Retinal pigment epithelial cell (primary cell): ENCODE results near the gene RIC8B.

ENCODE experiments used
- DNase-seq: peaks from one replicate; pipeline ENCODE4 v3.0.0-alpha.2; 2010; ENCODE audit warnings: low read depth
- H3K4me3 ChIP-seq: 2 replicates; pipeline ENCODE4 v1.5.1; 2011; ENCODE audit warnings: mild to moderate bottlenecking, low read length, control low read depth, moderate library complexity
- TF ChIP-seq, protein P1 (sequence below): conservative IDR thresholded peaks from 2 replicates; pipeline ENCODE4 v1.5.1; 2011; ENCODE audit warnings: low read depth, low read length, control low read depth, inconsistent platforms

The RIC8B gene

DNA sequence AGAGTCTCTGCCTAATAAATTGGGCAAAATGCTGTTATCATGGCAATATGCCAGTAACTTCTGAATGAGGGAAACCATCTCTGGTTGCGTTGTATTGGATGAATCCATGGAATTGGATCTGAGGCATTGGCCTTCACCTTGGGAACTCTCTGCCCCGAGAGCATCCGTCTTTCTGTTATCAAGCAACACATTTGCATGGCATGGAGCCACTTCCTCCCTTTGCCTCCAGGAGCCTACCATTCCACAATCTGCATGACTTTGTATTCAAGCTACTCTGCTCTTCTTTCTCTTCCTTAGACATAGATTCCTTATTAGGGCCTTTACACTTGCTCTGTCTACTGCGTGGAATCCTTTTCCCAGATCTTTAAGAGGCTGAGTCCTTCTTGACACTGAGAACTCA, 57.2 kb downstream of the RIC8B start:
- TF ChIP-seq, protein P1, sequence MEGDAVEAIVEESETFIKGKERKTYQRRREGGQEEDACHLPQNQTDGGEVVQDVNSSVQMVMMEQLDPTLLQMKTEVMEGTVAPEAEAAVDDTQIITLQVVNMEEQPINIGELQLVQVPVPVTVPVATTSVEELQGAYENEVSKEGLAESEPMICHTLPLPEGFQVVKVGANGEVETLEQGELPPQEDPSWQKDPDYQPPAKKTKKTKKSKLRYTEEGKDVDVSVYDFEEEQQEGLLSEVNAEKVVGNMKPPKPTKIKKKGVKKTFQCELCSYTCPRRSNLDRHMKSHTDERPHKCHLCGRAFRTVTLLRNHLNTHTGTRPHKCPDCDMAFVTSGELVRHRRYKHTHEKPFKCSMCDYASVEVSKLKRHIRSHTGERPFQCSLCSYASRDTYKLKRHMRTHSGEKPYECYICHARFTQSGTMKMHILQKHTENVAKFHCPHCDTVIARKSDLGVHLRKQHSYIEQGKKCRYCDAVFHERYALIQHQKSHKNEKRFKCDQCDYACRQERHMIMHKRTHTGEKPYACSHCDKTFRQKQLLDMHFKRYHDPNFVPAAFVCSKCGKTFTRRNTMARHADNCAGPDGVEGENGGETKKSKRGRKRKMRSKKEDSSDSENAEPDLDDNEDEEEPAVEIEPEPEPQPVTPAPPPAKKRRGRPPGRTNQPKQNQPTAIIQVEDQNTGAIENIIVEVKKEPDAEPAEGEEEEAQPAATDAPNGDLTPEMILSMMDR: no peak
- no peak for DNase-seq
- H3K4me3 ChIP-seq: no peak overlapping the region

DNA sequence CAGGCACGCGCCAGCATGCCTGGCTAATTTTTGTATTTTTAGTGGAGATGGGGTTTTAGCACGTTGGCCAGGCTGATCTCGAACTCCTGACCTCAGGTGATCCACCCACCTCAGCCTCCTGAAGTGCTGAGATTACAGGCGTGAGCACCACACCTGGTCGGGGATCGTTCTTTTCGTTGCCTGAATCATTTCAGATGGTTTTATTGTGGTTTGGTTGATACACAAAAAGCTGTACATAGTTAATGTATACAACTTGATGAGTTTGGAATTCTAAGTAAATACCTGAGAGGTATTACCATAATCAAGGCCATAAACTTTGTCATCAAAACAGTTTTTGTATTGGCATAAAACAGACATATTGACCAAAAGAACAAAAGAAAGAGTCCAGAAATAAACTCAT, 63.3 kb downstream of the RIC8B start:
- no peak for DNase-seq
- TF ChIP-seq, protein P1: no peak

DNA sequence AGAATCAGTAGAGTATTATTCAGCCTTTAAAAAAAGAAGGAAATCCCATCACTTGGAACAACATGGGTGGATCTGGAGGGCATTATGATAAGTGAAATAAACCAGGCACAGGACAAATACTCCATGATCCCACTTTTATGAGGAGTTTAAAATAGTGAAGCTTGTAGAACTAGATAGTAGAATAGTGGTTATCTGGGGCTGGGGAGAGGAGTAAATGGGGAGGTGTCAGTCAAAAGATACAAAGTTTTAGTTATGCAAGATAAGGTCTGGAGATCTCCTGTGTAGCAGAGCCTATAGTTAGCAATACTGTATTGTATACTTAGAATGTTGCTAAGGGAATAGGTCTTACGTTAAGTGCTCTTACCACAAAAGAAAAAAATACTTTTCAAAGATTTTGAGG, 64.9 kb downstream of the RIC8B start:
- H3K4me3 ChIP-seq: no peak overlapping the region
- TF ChIP-seq, protein P1: no peak
- no peak for DNase-seq

More for the DNA sequence above, 63.3 kb downstream of the RIC8B start:
- no peak overlapping the region for H3K4me3 ChIP-seq

DNA sequence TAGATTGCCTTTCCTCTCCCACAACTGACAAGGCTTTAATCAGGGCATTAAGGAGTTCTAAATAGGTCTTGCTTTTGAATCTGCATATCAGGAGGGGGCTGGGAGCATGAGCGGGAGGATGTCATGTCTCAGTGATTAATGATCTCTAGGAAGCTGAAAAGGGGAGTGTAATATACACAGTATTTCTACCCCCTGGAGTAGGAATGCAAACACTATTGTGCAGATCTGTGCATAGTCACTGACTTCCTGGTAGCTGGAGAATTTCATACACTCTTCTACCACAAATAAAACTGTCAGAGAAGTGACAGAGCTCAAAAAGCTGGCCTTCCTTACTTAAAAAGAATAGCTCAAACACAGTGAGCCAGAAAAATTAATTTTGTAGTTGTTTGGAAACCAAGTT, 65.8 kb downstream of the RIC8B start:
- H3K4me3 ChIP-seq: no peak overlapping the region
- DNase-seq: no peak
- TF ChIP-seq, protein P1: no peak

DNA sequence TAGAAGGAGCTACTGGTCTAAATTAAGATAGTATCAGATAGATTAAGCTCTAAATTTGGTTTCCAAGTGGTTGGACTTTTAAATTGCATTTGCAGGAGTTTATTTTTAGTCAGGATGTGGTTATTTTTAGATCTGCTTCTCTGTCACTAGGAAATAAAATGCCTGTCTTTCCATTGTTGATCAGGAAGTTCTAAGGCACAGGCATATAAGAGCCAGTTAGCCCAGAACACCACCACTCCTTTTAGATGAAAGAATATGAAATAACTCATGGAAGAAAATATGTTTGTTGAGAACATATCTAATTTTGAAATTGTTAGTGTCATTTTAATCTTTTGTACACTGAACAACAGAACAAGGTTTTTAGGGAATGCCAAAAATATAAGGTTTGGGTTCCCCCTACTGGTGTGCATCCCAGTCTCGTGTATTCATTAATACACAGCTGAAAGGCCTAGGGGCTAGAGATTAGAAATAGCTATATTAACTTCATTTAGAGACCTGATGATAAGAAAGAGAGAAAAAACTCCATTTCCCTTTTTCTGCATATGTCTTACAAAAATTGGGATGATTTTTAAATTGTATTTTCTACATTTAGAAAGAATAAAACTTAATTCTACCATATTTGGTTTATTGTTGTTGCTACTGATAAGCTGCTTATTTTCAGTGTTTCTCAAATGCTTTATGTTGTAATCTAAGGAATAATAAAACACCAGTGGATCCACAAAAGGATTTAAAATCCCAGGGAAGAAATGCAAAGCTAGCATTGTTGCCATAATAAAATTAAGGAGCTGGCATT, 67.2 kb downstream of the RIC8B start:
- TF ChIP-seq, protein P1: peak; percentile 70
- no peak for DNase-seq
- no peak overlapping the region for H3K4me3 ChIP-seq

DNA sequence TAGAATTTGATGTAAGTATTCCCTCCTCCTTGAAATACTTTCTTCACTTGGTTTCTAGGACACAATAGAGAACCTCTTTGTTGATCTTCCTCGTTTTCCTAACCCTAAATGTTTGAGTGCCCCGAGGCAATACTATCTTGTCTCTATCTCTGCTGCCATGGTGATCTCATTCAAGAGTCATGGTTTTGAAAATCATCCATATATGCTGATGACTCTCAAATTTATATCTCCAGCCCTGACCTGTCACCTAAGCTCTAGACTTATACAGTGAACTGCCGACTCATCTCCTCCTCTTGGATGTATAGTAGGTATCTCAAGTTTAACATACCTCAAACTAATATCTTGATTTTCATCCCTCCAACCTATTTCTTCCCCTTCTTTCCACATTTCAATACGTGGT, 71.4 kb downstream of the RIC8B start:
- no peak overlapping the region for H3K4me3 ChIP-seq
- TF ChIP-seq, protein P1: no peak
- DNase-seq: no peak

DNA sequence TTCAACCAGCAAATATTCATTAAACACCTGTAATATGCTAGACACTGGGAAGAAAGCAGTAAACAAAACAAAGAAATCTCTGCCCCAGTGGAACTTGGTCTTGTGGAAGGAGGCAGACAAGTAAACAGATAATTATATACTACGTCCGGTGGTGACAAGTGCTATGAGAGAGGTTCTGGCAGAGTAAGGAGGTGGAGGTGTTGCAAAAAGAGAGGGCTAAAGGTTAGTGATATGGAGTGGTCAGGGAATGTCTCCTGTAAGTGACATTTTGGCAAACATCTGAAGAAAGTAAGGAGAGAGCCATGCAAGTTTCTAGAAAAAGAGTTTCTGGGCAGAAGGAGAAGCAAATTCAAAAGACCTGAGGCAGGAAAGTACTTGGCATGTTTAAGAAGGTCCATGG, 73.4 kb downstream of the RIC8B start:
- no peak overlapping the region for H3K4me3 ChIP-seq
- DNase-seq: no peak
- TF ChIP-seq, protein P1: no peak
